ENCODE results near the gene ALKBH6. TPM values are rescaled to one million over a fixed set of nuclear protein-coding genes. Genes with fewer than 3 reads are reported as not detected.
"Not testable (repeated sequence)": the region's sequence is repeated elsewhere in the genome, so short reads cannot be mapped to it uniquely, and the experiment has no call there.

The ALKBH6 gene
- total RNA-seq, 4 donors from 2014 or later: 21.1 to 33.2 (median 24.9) TPM

DNA sequence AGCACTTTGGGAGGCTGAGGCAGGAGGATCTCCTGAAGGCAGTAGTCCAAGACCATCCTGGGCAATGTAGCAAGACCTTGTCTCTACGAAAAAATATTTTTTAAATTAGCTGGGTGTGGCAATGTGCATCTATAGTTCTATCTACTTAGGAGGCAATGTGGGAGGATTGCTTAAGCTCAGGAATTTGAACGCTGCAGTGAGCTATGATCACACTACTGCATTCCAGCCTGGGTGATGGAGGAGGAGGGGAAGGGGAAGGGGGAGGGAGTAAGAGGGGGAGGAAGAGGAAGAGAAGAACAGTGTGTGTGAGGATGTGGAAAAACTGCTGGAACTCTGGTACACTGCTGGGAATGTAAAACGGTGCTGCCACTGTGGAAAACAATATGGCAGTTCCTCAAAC is 27.8 kb upstream of the ALKBH6 start:
- H3K4me1 ChIP-seq: no peaks in the 10 kb centered on the region
- DNase-seq (ENCODE audit: low spot score in 2 of 2): no peak

GRCh38 chr19:36041092-36041491 is 27.1 kb upstream of the ALKBH6 start:
- not testable (repeated sequence) for H3K4me1 ChIP-seq; DNase-seq (ENCODE audit: low spot score in 2 of 2); H3K27me3 ChIP-seq; H3K4me3 ChIP-seq; H3K27ac ChIP-seq; H3K9me3 ChIP-seq
- H3K36me3 ChIP-seq: peaks cover 16% of the 10 kb centered on the region
- 92% methylated on average over 6 of the region's 6 CpGs for WGBS

More for the DNA sequence above, 27.8 kb upstream of the ALKBH6 start:
- no peaks in the 10 kb centered on the region for H3K27me3 ChIP-seq
- H3K9me3 ChIP-seq: no peaks in the 10 kb centered on the region
- no peak overlapping the region for H3K4me3 ChIP-seq
- no peak for TF ChIP-seq POLR2AphosphoS5 (IDR thresholded peaks at IDR 0.05)
- H3K36me3 ChIP-seq: peaks cover 16% of the 10 kb centered on the region
- H3K27ac ChIP-seq: no peak overlapping the region
- 18% methylated on average over 3 of the region's 3 CpGs for WGBS

DNA sequence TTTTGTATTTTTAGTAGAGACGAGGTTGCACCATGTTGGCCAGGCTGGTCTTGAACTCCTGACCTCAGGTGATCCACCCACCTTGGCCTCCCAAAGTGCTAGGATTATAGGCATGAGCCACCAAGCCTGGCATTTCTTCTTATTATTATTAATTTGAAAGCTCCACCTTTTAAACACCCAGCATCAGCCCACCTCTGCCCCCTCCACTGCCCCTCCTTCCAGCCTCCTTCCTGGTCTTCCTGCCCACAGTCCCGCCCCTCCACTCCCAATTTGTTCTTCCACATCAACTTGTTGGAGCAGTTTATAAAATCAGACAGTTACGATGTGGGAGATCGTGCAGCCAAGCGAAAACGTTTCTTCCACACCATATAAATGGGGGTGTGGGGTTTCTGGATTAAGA is 26.5 kb upstream of the ALKBH6 start:
- no peak overlapping the region for H3K4me3 ChIP-seq
- 85% methylated on average over 6 of the region's 6 CpGs for WGBS
- no peaks in the 10 kb centered on the region for H3K4me1 ChIP-seq
- H3K27me3 ChIP-seq: no peaks in the 10 kb centered on the region
- DNase-seq (ENCODE audit: low spot score in 2 of 2): no peak
- no peaks in the 10 kb centered on the region for H3K9me3 ChIP-seq
- TF ChIP-seq EP300 (IDR thresholded peaks at IDR 0.05): no peak
- TF ChIP-seq POLR2AphosphoS5 (IDR thresholded peaks at IDR 0.05): no peak
- no peak for TF ChIP-seq CTCF (IDR thresholded peaks at IDR 0.05)
- TF ChIP-seq POLR2A (IDR thresholded peaks at IDR 0.05): no peak
- H3K27ac ChIP-seq: no peak overlapping the region
- H3K36me3 ChIP-seq: peaks cover 19% of the 10 kb centered on the region

- Histone ChIP-seq H3K4me3 (peak within 1 kb of the TSS; percentile 48), H3K4me1 (peaks cover 12% of the 10 kb centered on the region), H3K27ac (no peak within 1 kb of the TSS), H3K9me3 (no peaks in the 10 kb centered on the region), H3K36me3 (peaks cover 12% of the 10 kb centered on the region), H3K27me3 (no peaks in the 10 kb centered on the region)
- 7% methylated on average over 39 of the region's 51 CpGs for WGBS
- DNase-seq (ENCODE audit: low spot score in 2 of 2): peak in 1 of 2 donors; percentile 78
- no peak for TF ChIP-seq POLR2A (IDR thresholded peaks at IDR 0.05)
- TF ChIP-seq POLR2AphosphoS5 (IDR thresholded peaks at IDR 0.05): no peak
- TF ChIP-seq CTCF (IDR thresholded peaks at IDR 0.05): no peak
- TF ChIP-seq EP300 (IDR thresholded peaks at IDR 0.05): no peak
Observed at GRCh38 chr19:36032251-36033104, 18.5 kb upstream of the ALKBH6 start, which contains the start of gene CLIP3. Gene CLIP3 (minus strand): TSS chr19:36032873. CDS start chr19:36032357, 516 bp downstream.

GRCh38 chr19:36031308-36031707 is 17.3 kb upstream of the ALKBH6 start:
- Histone ChIP-seq H3K27ac (no peak overlapping the region), H3K27me3 (no peaks in the 10 kb centered on the region), H3K36me3 (peaks cover 12% of the 10 kb centered on the region), H3K9me3 (no peaks in the 10 kb centered on the region), H3K4me3 (no peak overlapping the region), H3K4me1 (peaks cover 12% of the 10 kb centered on the region)
- TF ChIP-seq POLR2A (IDR thresholded peaks at IDR 0.05): no peak
- TF ChIP-seq EP300 (IDR thresholded peaks at IDR 0.05): no peak
- TF ChIP-seq POLR2AphosphoS5 (IDR thresholded peaks at IDR 0.05): no peak
- TF ChIP-seq CTCF (IDR thresholded peaks at IDR 0.05): no peak
- 93% methylated on average over 6 of the region's 6 CpGs for WGBS
- DNase-seq (ENCODE audit: low spot score in 2 of 2): no peak

GRCh38 chr19:36030264-36031148 is 16.5 kb upstream of the ALKBH6 start:
- no peak for DNase-seq (ENCODE audit: low spot score in 2 of 2)
- Histone ChIP-seq H3K27me3 (no peaks in the 10 kb centered on the region), H3K4me1 (peaks cover 12% of the 10 kb centered on the region), H3K27ac (no peak overlapping the region), H3K36me3 (peaks cover 9% of the 10 kb centered on the region), H3K4me3 (no peak overlapping the region), H3K9me3 (no peaks in the 10 kb centered on the region)
- 68% methylated on average over 8 of the region's 8 CpGs for WGBS
- TF ChIP-seq POLR2A (IDR thresholded peaks at IDR 0.05) (no peak), EP300 (IDR thresholded peaks at IDR 0.05) (no peak), CTCF (IDR thresholded peaks at IDR 0.05) (no peak), POLR2AphosphoS5 (IDR thresholded peaks at IDR 0.05) (no peak)
